ENCODE results near the gene LGR6. TPM values are rescaled to one million over a fixed set of nuclear protein-coding genes. Genes with fewer than 3 reads are reported as not detected.

LGR6 gene
- total and polyA plus RNA-seq, 2 donors (not counting 1 experiment from before 2014, with no cell fraction given), result 0.28 TPM; not detected in 1

DNA sequence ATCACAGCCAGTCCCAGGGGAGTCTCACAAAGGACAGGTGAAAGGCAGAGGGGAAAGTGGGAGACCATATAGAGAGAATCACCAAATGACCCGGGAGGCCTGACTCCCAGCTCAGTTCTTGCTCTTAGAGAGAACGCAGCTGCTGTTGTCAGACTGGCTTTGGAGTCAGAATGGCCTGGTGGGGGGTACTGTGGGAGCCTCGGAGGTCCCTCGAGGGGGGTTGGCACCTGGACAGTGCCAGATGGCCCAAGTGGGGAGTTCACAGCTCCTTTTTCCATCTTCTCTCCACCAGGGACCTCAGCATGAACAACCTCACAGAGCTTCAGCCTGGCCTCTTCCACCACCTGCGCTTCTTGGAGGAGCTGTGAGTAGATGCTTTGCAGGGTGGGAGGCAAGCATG is 31.5 kb downstream of the LGR6 start:
- Histone ChIP-seq H3K79me2 (ENCODE audit: control insufficient read depth, insufficient read depth, low read length) (no peaks in the 10 kb centered on the region), H4K20me1 (ENCODE audit: control insufficient read depth, insufficient read depth, low read length, poor library complexity, severe bottlenecking) (no peaks in the 10 kb centered on the region), H3K4me3 (ENCODE audit: control extremely low read depth in 1 of 5, extremely low read depth in 1 of 5, insufficient read depth in 1 of 5, low read depth in 2 of 5, low read length in 4 of 5) (no peak overlapping the region), H3K9ac (ENCODE audit: low read length) (no peak overlapping the region), H3K27ac (ENCODE audit: low read length in 2 of 2) (no peak overlapping the region), H3K4me2 (replicated peaks; ENCODE audit: low read depth, low read length, poor library complexity, severe bottlenecking) (no peak overlapping the region), H3K36me3 (replicated peaks in 1 of 2; ENCODE audit: control extremely low read depth in 1 of 2, control insufficient read depth in 1 of 2, extremely low read depth in 1 of 2, insufficient read depth in 2 of 2, low read length in 1 of 2) (no peaks in the 10 kb centered on the region), H3K27me3 (replicated peaks in 1 of 4; ENCODE audit: control extremely low read depth in 1 of 4, control insufficient read depth in 3 of 4, insufficient read depth in 4 of 4, low read length in 3 of 4) (no peaks in the 10 kb centered on the region), H2AFZ (ENCODE audit: insufficient read depth, low read depth, low read length, poor library complexity, severe bottlenecking) (no peak overlapping the region), H3K4me1 (ENCODE audit: control insufficient read depth in 2 of 2, insufficient read depth in 2 of 2, low read length in 2 of 2) (peaks cover 10 to 15% of the 10 kb centered on the region in 2 donors), H3K9me3 (ENCODE audit: control extremely low read depth in 1 of 3, control insufficient read depth in 2 of 3, insufficient read depth in 1 of 3, low read length in 2 of 3) (no peaks in the 10 kb centered on the region)
- intact Hi-C loops (cut with micrococcal nuclease), result no loop called here
- 90% methylated on average over 3 of the region's 5 CpGs for WGBS (ENCODE audit: insufficient coverage)
- CTCF ChIA-PET, result interaction anchor here (0.7 kb wide), 1 partner anchor 36 kb away, joined by 3 read pairs; no protein-coding TSS in a partner anchor
- ATAC-seq (ENCODE audit: low read depth) (no peak), DNase-seq (no peak)
- Mint-ChIP-seq H3K4me3 (no peak overlapping the region), H3K4me1 (peaks cover 10% of the 10 kb centered on the region), H3K9me3 (ENCODE audit: insufficient read depth) (no peaks in the 10 kb centered on the region), H3K27ac (no peak overlapping the region), H3K27me3 (peaks cover 14% of the 10 kb centered on the region)
- TF ChIP-seq EZH2 (IDR thresholded peaks at IDR 0.05; ENCODE audit: borderline replicate concordance, insufficient read depth, low read depth, low read length, poor library complexity, severe bottlenecking) (no peak), CTCF (IDR thresholded peaks at IDR 0.05) (no peak)
- POLR2A ChIA-PET, result no interaction called here

DNA sequence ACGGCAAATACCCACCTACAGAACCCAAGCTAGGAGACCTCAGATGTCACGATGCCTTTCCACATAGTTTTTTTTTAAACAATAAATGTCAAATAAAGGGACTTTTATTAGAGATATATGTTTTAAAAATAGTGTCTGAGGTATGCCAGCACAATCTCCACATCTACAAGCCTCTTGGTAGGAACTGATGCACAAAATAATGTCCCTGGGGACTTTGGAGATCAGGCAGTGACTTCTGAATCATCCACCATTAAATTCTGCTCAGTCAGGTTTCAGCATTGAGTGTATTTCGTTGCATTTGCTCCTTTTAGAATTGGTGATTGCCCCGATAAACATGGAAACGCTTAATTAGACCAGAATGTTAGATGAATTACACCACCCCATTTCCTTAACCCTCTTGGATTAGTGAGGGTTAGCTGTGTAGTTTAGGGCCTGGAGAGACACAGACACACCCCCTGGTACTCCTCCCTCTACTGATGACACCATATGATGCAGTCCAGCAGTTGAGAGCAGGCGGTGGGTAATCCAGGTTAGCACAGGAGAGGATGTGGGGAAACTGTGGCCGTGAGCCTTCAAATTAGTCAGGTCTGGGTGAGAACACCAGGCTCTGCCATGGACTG is 33.6 kb downstream of the LGR6 start:
- Histone ChIP-seq H3K4me1 (ENCODE audit: control insufficient read depth in 2 of 2, insufficient read depth in 2 of 2, low read length in 2 of 2) (peaks cover 10 to 15% of the 10 kb centered on the region in 2 donors), H3K27ac (ENCODE audit: low read length in 2 of 2) (no peak overlapping the region), H3K79me2 (ENCODE audit: control insufficient read depth, insufficient read depth, low read length) (no peaks in the 10 kb centered on the region), H3K9me3 (ENCODE audit: control extremely low read depth in 1 of 3, control insufficient read depth in 2 of 3, insufficient read depth in 1 of 3, low read length in 2 of 3) (no peaks in the 10 kb centered on the region), H3K27me3 (replicated peaks in 1 of 4; ENCODE audit: control extremely low read depth in 1 of 4, control insufficient read depth in 3 of 4, insufficient read depth in 4 of 4, low read length in 3 of 4) (no peaks in the 10 kb centered on the region), H3K36me3 (replicated peaks in 1 of 2; ENCODE audit: control extremely low read depth in 1 of 2, control insufficient read depth in 1 of 2, extremely low read depth in 1 of 2, insufficient read depth in 2 of 2, low read length in 1 of 2) (no peaks in the 10 kb centered on the region), H3K9ac (ENCODE audit: low read length) (no peak overlapping the region), H4K20me1 (ENCODE audit: control insufficient read depth, insufficient read depth, low read length, poor library complexity, severe bottlenecking) (no peaks in the 10 kb centered on the region), H2AFZ (ENCODE audit: insufficient read depth, low read depth, low read length, poor library complexity, severe bottlenecking) (no peak overlapping the region), H3K4me2 (replicated peaks; ENCODE audit: low read depth, low read length, poor library complexity, severe bottlenecking) (no peak overlapping the region), H3K4me3 (ENCODE audit: control extremely low read depth in 1 of 5, extremely low read depth in 1 of 5, insufficient read depth in 1 of 5, low read depth in 2 of 5, low read length in 4 of 5) (no peak overlapping the region)
- CTCF ChIA-PET, result interaction anchor here (1.0 to 1.3 kb wide), 2 partner anchors 16 to 38 kb away, joined by 3 to 4 read pairs; no protein-coding TSS in a partner anchor
- Mint-ChIP-seq H3K9me3 (ENCODE audit: insufficient read depth) (no peaks in the 10 kb centered on the region), H3K4me1 (peaks cover 10% of the 10 kb centered on the region), H3K4me3 (no peak overlapping the region), H3K27ac (no peak overlapping the region), H3K27me3 (peaks cover 8% of the 10 kb centered on the region)
- intact Hi-C loops (cut with micrococcal nuclease), result no loop called here
- POLR2A ChIA-PET, result no interaction called here
- ATAC-seq (ENCODE audit: low read depth), result no peak
- 85% methylated on average over 2 of the region's 7 CpGs for WGBS (ENCODE audit: insufficient coverage)
- TF ChIP-seq EZH2 (IDR thresholded peaks at IDR 0.05; ENCODE audit: borderline replicate concordance, insufficient read depth, low read depth, low read length, poor library complexity, severe bottlenecking) (no peak), CTCF (IDR thresholded peaks at IDR 0.05) (no peak)
- DNase-seq, result no peak
